Activated CD4-positive, alpha-beta T cell treated with anti-CD3 and anti-CD28 coated beads, Interleukin-2, Interleukin-6, amounts not matched to agents 100 ng/mL and 50 ng/mL, durations not matched to agents 16 hours and 8 hours (primary cell): Measurements from ENCODE around the gene KAT7.

Source experiments
- DNase-seq: peaks from one replicate; pipeline ENCODE4 v3.0.0-alpha.2; 2020

The KAT7 gene

GRCh38 chr17:49845321-49845720 lies 56.8 kb downstream of the KAT7 start:
- no peak for DNase-seq

GRCh38 chr17:49846938-49847712 lies 58.6 kb downstream of the KAT7 start:
- no peak for DNase-seq

GRCh38 chr17:49848019-49848473 lies 59.6 kb downstream of the KAT7 start, which contains the start of gene TAC4:
TSS of gene TAC4 (minus strand) at chr17:49848069. CDS start at chr17:49848017, 52 bp downstream.
- DNase-seq = no peak

GRCh38 chr17:49848739-49849138 lies 60.3 kb downstream of the KAT7 start:
- DNase-seq = no peak

GRCh38 chr17:49850218-49850610 lies 61.7 kb downstream of the KAT7 start:
- DNase-seq = no peak

- no peak for DNase-seq
These were observed 62.4 kb downstream of the KAT7 start for GRCh38 chr17:49850772-49851386.

GRCh38 chr17:49851387-49852291 lies 63.2 kb downstream of the KAT7 start:
- peak; percentile 70 for DNase-seq

GRCh38 chr17:49853470-49854015 lies 65.1 kb downstream of the KAT7 start:
- no peak for DNase-seq

GRCh38 chr17:49854126-49854525 lies 65.6 kb downstream of the KAT7 start:
- no peak for DNase-seq

GRCh38 chr17:49858796-49859195 lies 70.3 kb downstream of the KAT7 start:
- DNase-seq = no peak

- DNase-seq = no peak
These were observed 71.8 kb downstream of the KAT7 start for GRCh38 chr17:49859991-49860953.

GRCh38 chr17:49861150-49861884 lies 72.8 kb downstream of the KAT7 start:
- DNase-seq = peak; percentile 57

GRCh38 chr17:49862781-49863331 lies 74.4 kb downstream of the KAT7 start:
- no peak for DNase-seq

GRCh38 chr17:49866019-49866380 lies 77.5 kb downstream of the KAT7 start:
- DNase-seq = no peak

GRCh38 chr17:49866882-49867413 lies 78.5 kb downstream of the KAT7 start:
- DNase-seq = no peak

GRCh38 chr17:49869038-49869374 lies 80.5 kb downstream of the KAT7 start:
- DNase-seq = no peak

GRCh38 chr17:49870298-49870697 lies 81.8 kb downstream of the KAT7 start:
- DNase-seq = no peak

- DNase-seq = no peak
These were observed 82.7 kb downstream of the KAT7 start for GRCh38 chr17:49871211-49871610.

GRCh38 chr17:49872754-49873377 lies 84.4 kb downstream of the KAT7 start:
- no peak for DNase-seq

GRCh38 chr17:49873466-49873865 lies 85.0 kb downstream of the KAT7 start:
- DNase-seq = no peak
